Endothelial cell of umbilical vein (primary cell): Measurements from ENCODE around the gene C19orf67. TPM values are rescaled to one million over a fixed set of nuclear protein-coding genes. Genes with fewer than 3 reads are reported as not detected.

Experiments
- BruUV-seq: library from RNA; stranded (reverse); fragments of 400-500 nt; replicated peaks from 2 replicates; lab custom pipeline; 2021; lab: Mats Ljungman, UMichigan
- CTCF ChIA-PET: fragments of 300-600, 350-600 bp; sonication (Branson Sonifier 250); formaldehyde crosslinking; loops from one replicate; lab custom pipeline; 2021; ENCODE audit warnings: antibody characterized with exemption, inconsistent platforms; lab: Charles Lee
- POLR2A ChIA-PET: fragments of 300-600, 350-600 bp; sonication (Branson Sonifier 250); formaldehyde crosslinking; loops from one replicate; lab custom pipeline; 2021; ENCODE audit warnings: antibody characterized with exemption, inconsistent platforms; lab: Charles Lee
- DNase-seq: peaks from one replicate; pipeline ENCODE4 v3.0.0-alpha.2; 2011; ENCODE audit warnings: low read depth, low spot score
- FAIRE-seq: peaks from 2 replicates; lab custom pipeline; 2011; peaks lifted over from hg19 to GRCh38; lab: Jason Lieb, UNC
- H2AFZ ChIP-seq: 2 replicates; pipeline ENCODE4 v1.6.0; 2012; ENCODE audit warnings: low read depth, low read length, control low read depth, inconsistent platforms
- H3K27ac ChIP-seq: 2 replicates; pipeline ENCODE4 v1.5.1; 2011; ENCODE audit warnings: low read depth, mild to moderate bottlenecking, control low read depth, low read length, moderate library complexity; ENCODE audit not compliant: insufficient read depth
- H3K27me3 ChIP-seq, 2 experiments: 2 replicates each; pipeline versions ENCODE4 v1.6.0 to v1.6.1; 2011; ENCODE audit warnings: low read length in 2 of 2, mixed read lengths in 1 of 2; ENCODE audit not compliant: control insufficient read depth in 2 of 2, insufficient read depth in 2 of 2
- H3K36me3 ChIP-seq, 2 experiments: 2 replicates in 1 of 2; 3 replicates in 1 of 2; pipeline ENCODE4 v1.5.1; 2011; ENCODE audit warnings: low read length in 2 of 2, mild to moderate bottlenecking in 1 of 2, moderate library complexity in 1 of 2; ENCODE audit not compliant: control insufficient read depth in 2 of 2, insufficient read depth in 2 of 2; ENCODE audit errors: extremely low read depth in 1 of 2
- H3K4me1 ChIP-seq: 3 replicates; pipeline ENCODE4 v1.5.1; 2011; ENCODE audit warnings: mild to moderate bottlenecking, low read length; ENCODE audit not compliant: control insufficient read depth, insufficient read depth; ENCODE audit errors: extremely low read depth
- H3K4me2 ChIP-seq: 2 replicates; pipeline ENCODE4 v1.6.1; 2011; ENCODE audit warnings: low read length, control low read depth, mixed read lengths; ENCODE audit not compliant: insufficient read depth
- H3K4me3 ChIP-seq, 3 experiments: fragments of 200-600 bp in 1 of 3; sonication (generic), shearing (Covaris generic) in 1 of 3; replicated peaks in 1 of 3; 2 replicates each; pipeline ENCODE4 v1.5.1; 2011 to 2016; ENCODE audit warnings: control low read depth in 3 of 3, low read length in 3 of 3, mild to moderate bottlenecking in 2 of 3, inconsistent platforms in 1 of 3, low read depth in 1 of 3, moderate library complexity in 1 of 3; ENCODE audit not compliant: insufficient read depth in 1 of 3
- H3K79me2 ChIP-seq: 2 replicates; pipeline ENCODE4 v1.6.0; 2012; ENCODE audit warnings: low read length, inconsistent platforms; ENCODE audit not compliant: control insufficient read depth, insufficient read depth
- H3K9ac ChIP-seq: replicated peaks from 2 replicates; pipeline ENCODE3; 2011; ENCODE audit warnings: low read length, control low read depth; ENCODE audit not compliant: insufficient read depth; ENCODE audit errors: extremely low read depth
- H3K9me1 ChIP-seq: replicated peaks from 3 replicates; pipeline ENCODE4 v1.6.0; 2011; ENCODE audit warnings: mild to moderate bottlenecking, low read length; ENCODE audit not compliant: control insufficient read depth, insufficient read depth; ENCODE audit errors: extremely low read depth
- H3K9me3 ChIP-seq: replicated peaks from 2 replicates; pipeline ENCODE4 v1.5.1; 2012; ENCODE audit warnings: low read length, inconsistent platforms; ENCODE audit not compliant: control insufficient read depth, insufficient read depth
- H4K20me1 ChIP-seq: replicated peaks from 2 replicates; pipeline ENCODE3; 2011; ENCODE audit warnings: mild to moderate bottlenecking, low read length; ENCODE audit not compliant: control insufficient read depth, insufficient read depth; ENCODE audit errors: extremely low read depth
- EZH2 ChIP-seq: IDR thresholded peaks from 2 replicates; pipeline ENCODE4 v1.6.1; 2012; ENCODE audit warnings: borderline replicate concordance, low read depth, mild to moderate bottlenecking, moderate library complexity, low read length, inconsistent platforms; ENCODE audit not compliant: severe bottlenecking
- FOS ChIP-seq: IDR thresholded peaks from 2 replicates; pipeline ENCODE4 v1.6.1; 2011; ENCODE audit warnings: mild to moderate bottlenecking, low read length, moderate library complexity, borderline replicate concordance; ENCODE audit not compliant: insufficient read depth
- GATA2 ChIP-seq: IDR thresholded peaks from 2 replicates; pipeline ENCODE4 v1.7.0; 2011; ENCODE audit warnings: low read depth, mild to moderate bottlenecking, moderate library complexity, mixed read lengths, low read length; ENCODE audit not compliant: insufficient read length, insufficient read depth
- JUN ChIP-seq: IDR thresholded peaks from 2 replicates; pipeline ENCODE4 v1.6.1; 2011; ENCODE audit warnings: borderline replicate concordance, low read depth; ENCODE audit not compliant: insufficient read length, insufficient read depth
- MYC ChIP-seq: IDR thresholded peaks from one replicate; pipeline ENCODE4 v1.6.1; 2011; ENCODE audit warnings: mild to moderate bottlenecking, low read depth, low read length
- POLR2A ChIP-seq: IDR thresholded peaks from 2 replicates; pipeline ENCODE4 v1.6.1; 2012; ENCODE audit warnings: low read depth, mild to moderate bottlenecking, control low read depth, low read length
- POLR2AphosphoS5 ChIP-seq: IDR thresholded peaks from 2 replicates; pipeline ENCODE4 v1.6.1; 2012; ENCODE audit warnings: low read depth, mild to moderate bottlenecking, control low read depth, low read length, moderate library complexity; ENCODE audit not compliant: insufficient read depth
- dilution Hi-C: fragments of 300-500 bp; cut with MboI; formaldehyde crosslinking; loops from one replicate; pipeline ENCODE4 v1.15.0; 2019; ENCODE audit warnings: low sequenced_read_pairs; ENCODE audit not compliant: extremely low pct_ligation_motif_present
- intact Hi-C: fragments of 100-400 bp; cut with micrococcal nuclease; formaldehyde crosslinking; loops from one replicate; pipeline ENCODE4 v1.10.0; 2022
- polyA plus RNA-seq, 4 experiments: library from polyadenylated mRNA; depleted of rRNA in 3 of 4; stranded (reverse) in 3 of 4; unstranded in 1 of 4; fragments of >200 nt; gene quantifications; 2 replicates each; pipeline versions ENCODE4 v1.2.1 to v1.2.3, GENCODE V29; 2011 to 2012; ENCODE audit warnings: missing spikeins in 1 of 4
- total RNA-seq: library from RNA; stranded (reverse); gene quantifications from 2 replicates; pipeline ENCODE4 v1.2.3, GENCODE V29; 2021
- TF ChIP-seq, protein P1 (sequence below), 2 donors: IDR thresholded peaks; 1 replicate in 1 of 2; 2 replicates in 1 of 2; pipeline ENCODE4 v1.5.1; 2011; ENCODE audit warnings: low read length in 2 of 2, mild to moderate bottlenecking in 2 of 2, moderate library complexity in 2 of 2, control low read depth in 1 of 2, inconsistent platforms in 1 of 2, low read depth in 1 of 2; ENCODE audit not compliant: insufficient read depth in 1 of 2; ENCODE audit errors: extremely low read depth in 1 of 2
- TF ChIP-seq, protein P2 (sequence below): IDR thresholded peaks from 2 replicates; pipeline ENCODE4 v1.6.1; 2011; ENCODE audit not compliant: insufficient read depth, insufficient read length

C19orf67 gene
- total and polyA plus RNA-seq, 2 donors (not counting 3 experiments of a cell fraction or from before 2014, with no cell fraction given), result 0.55 TPM; not detected in 1

DNA sequence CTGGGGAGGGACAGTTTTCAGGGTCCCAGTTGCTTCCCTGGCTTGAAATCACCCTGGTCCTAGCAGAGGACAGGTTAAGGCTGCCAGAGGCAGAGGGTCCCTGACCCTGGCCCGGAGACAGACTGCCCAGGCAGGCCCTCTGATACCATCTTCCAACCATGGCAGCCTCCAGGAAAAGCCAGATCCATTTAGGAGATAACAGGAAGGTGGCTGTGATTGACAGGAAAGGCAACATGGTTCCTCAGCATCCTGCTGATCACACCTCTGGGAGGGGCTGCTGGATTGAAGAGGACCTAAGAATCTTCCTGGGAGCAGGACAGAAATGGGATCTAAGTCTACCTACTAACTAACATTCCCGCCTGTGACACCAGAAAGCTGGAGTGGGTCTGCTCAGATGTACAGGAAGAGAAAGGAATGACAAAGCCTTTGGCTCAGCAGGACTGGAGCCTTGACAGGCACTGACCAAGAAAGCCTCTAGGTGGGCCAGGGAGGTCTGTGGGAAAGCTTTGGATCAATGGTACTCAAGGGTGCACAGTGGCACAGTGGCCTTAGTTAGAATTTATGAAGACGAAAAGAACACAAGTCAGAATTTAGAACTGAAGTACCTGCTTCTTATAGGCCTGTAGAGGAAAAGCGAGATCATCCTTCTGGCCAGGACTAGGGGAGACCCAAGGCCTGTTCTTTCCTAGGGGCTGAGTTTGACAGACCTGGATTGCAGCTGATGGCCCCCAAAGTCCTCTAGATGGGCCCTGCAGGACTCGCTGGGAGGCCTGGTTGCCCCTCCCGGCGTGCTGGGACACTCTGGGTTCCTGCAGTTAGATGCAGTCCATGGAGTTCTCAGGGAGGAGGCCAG lies 34.3 kb upstream of the C19orf67 start:
- Histone ChIP-seq H3K9me1 (no peaks in the 10 kb centered on the region), H3K9ac (no peak overlapping the region), H2AFZ (no peak overlapping the region), H3K36me3 (no peaks in the 10 kb centered on the region), H3K4me3 (no peak overlapping the region), H3K4me2 (no peak overlapping the region), H3K4me1 (peaks cover 16% of the 10 kb centered on the region), H3K27me3 (no peaks in the 10 kb centered on the region), H3K27ac (no peak overlapping the region), H4K20me1 (no peaks in the 10 kb centered on the region), H3K9me3 (no peaks in the 10 kb centered on the region), H3K79me2 (peaks cover 18% of the 10 kb centered on the region)
- ChIA-PET POLR2A (no interaction called here), CTCF (no interaction called here)
- dilution Hi-C loops, result no loop called here
- intact Hi-C loops, result no loop called here
- no peak for FAIRE-seq
- no peak for TF ChIP-seq GATA2
- TF ChIP-seq, protein P1, sequence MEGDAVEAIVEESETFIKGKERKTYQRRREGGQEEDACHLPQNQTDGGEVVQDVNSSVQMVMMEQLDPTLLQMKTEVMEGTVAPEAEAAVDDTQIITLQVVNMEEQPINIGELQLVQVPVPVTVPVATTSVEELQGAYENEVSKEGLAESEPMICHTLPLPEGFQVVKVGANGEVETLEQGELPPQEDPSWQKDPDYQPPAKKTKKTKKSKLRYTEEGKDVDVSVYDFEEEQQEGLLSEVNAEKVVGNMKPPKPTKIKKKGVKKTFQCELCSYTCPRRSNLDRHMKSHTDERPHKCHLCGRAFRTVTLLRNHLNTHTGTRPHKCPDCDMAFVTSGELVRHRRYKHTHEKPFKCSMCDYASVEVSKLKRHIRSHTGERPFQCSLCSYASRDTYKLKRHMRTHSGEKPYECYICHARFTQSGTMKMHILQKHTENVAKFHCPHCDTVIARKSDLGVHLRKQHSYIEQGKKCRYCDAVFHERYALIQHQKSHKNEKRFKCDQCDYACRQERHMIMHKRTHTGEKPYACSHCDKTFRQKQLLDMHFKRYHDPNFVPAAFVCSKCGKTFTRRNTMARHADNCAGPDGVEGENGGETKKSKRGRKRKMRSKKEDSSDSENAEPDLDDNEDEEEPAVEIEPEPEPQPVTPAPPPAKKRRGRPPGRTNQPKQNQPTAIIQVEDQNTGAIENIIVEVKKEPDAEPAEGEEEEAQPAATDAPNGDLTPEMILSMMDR (IDR thresholded peaks at IDR 0.05; ENCODE audit: extremely low read depth in 1 of 2, insufficient read depth in 1 of 2, low read depth in 1 of 2, low read length in 2 of 2), result no peak
- no peak for TF ChIP-seq JUN
- TF ChIP-seq MYC, result no peak
- no peak for TF ChIP-seq FOS
- TF ChIP-seq EZH2, result no peak
- TF ChIP-seq, protein P2, sequence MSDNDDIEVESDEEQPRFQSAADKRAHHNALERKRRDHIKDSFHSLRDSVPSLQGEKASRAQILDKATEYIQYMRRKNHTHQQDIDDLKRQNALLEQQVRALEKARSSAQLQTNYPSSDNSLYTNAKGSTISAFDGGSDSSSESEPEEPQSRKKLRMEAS, result no peak
- no peak for TF ChIP-seq POLR2A
- TF ChIP-seq POLR2AphosphoS5, result no peak
- DNase-seq, result no peak
- no TSS peak for BruUV-seq
